Kidney epithelial cell (primary cell): Measurements from ENCODE around the gene GARNL3. TPM values are rescaled to one million over a fixed set of nuclear protein-coding genes. Genes with fewer than 3 reads are reported as not detected.

Source experiments
- DNase-seq: peaks from one replicate; pipeline ENCODE4 v3.0.0-alpha.2; 2010; ENCODE audit warnings: low read depth
- H3K27me3 ChIP-seq: 2 replicates; pipeline ENCODE4 v1.6.0; 2011; ENCODE audit warnings: low read length; ENCODE audit not compliant: control insufficient read depth, insufficient read depth
- H3K36me3 ChIP-seq: 2 replicates; pipeline ENCODE4 v1.5.1; 2011; ENCODE audit warnings: low read length; ENCODE audit not compliant: control insufficient read depth, insufficient read depth
- H3K4me3 ChIP-seq: 2 replicates; pipeline ENCODE4 v1.5.1; 2011; ENCODE audit warnings: low read depth, mild to moderate bottlenecking, control low read depth, low read length
- total RNA-seq: library from RNA; depleted of rRNA; stranded (reverse); fragments of >200 nt; gene quantifications from 2 replicates; pipeline ENCODE4 v1.2.3, GENCODE V29; 2015
- TF ChIP-seq, protein P1 (sequence below): IDR thresholded peaks from 2 replicates; pipeline ENCODE4 v1.5.1; 2011; ENCODE audit warnings: mild to moderate bottlenecking, moderate library complexity, low read length, control low read depth, inconsistent platforms; ENCODE audit not compliant: insufficient read depth, poor library complexity, severe bottlenecking

GARNL3 gene
- total RNA-seq, 1 donor from 2014 or later: 5.3 TPM

DNA sequence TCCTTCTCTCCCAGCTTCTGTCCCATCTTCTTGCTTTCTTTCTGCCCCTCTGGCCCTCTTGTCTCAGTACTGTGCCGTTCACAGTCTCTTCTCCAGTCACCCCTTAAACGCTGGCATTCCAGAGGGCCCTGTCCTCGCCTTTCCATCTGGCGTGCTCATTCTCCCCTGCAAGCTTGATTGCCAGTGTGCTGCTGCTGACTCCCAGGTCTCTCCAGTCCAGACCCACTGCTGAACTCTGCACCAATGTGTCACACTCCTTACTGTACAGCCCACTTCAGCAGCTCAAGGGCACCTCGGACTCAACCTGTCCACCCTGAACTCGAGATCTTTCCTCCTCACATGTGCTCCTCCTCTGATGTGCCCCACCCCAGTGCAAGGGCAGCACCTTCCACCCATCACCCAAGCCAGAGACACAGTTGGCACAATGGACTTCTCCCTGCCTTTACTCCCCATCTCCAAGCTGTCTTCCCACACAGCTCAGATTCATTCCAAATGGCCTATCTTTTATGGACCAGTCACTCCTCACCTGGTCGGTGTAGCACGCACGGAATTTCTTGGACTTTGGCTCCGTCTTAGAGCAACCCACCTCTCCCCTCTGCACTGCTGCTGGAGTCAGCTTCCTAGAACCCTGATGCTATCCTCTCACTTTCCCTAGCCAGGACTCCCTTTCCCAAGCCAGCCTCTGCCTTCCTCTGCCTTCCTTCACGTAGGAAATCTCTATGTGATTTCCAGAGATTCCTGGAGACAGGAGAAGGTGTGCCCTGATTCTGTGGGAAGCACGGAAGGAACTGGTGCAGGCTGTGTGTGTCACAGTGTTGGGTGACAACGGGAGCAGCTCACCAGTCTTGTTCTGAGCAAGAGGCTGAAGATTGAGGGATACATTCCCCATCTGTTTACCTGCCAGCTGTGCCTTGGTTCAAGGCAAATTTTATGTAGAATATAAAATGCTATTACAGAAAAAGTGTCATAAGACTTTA, 106.4 kb downstream of the GARNL3 start:
- TF ChIP-seq, protein P1, sequence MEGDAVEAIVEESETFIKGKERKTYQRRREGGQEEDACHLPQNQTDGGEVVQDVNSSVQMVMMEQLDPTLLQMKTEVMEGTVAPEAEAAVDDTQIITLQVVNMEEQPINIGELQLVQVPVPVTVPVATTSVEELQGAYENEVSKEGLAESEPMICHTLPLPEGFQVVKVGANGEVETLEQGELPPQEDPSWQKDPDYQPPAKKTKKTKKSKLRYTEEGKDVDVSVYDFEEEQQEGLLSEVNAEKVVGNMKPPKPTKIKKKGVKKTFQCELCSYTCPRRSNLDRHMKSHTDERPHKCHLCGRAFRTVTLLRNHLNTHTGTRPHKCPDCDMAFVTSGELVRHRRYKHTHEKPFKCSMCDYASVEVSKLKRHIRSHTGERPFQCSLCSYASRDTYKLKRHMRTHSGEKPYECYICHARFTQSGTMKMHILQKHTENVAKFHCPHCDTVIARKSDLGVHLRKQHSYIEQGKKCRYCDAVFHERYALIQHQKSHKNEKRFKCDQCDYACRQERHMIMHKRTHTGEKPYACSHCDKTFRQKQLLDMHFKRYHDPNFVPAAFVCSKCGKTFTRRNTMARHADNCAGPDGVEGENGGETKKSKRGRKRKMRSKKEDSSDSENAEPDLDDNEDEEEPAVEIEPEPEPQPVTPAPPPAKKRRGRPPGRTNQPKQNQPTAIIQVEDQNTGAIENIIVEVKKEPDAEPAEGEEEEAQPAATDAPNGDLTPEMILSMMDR: no peak
- H3K4me3 ChIP-seq: no peak overlapping the region
- H3K27me3 ChIP-seq: no peaks in the 10 kb centered on the region
- no peak for DNase-seq
- H3K36me3 ChIP-seq: no peaks in the 10 kb centered on the region

DNA sequence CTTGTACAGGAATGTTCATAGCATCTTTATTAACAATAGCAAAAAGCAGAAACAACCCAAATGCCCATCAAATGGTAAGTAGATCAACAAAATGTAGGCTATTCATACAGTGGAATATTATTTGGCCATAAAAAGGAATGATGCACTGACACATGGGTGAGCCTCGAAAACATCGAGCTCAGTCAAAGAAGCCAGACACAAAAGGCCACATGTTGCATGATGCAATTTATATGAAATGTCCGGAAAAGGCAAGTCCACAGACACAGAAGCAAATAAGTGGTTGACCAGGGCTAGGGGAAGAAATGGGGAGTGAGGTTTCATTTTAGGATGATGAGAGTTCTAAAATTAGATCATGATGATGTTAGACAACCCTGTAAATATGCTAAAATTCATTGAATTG, 115.9 kb downstream of the GARNL3 start:
- TF ChIP-seq, protein P1: no peak

DNA sequence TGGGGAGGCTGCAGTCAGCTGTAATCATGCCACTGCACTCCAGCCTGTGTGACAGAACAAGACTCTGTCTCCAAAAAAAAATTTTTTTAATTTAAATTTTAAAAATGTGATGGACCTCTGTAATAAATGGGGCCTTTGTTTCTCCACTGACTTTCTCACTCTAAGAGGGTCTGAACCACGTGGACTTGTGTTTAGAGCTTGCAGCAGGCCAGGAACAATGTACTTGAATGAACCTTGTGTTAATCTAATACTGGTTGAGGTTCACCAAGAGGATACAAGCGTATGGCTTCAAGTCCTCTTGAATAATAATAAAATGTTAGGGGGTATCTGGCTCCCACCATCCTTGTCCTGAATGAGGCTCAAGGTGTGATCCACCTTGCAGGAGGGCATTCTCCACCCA, 118.0 kb downstream of the GARNL3 start:
- TF ChIP-seq, protein P1: no peak
- DNase-seq: no peak
- Histone ChIP-seq H3K27me3 (no peaks in the 10 kb centered on the region), H3K36me3 (no peaks in the 10 kb centered on the region), H3K4me3 (no peak overlapping the region)

More for the DNA sequence above, 115.9 kb downstream of the GARNL3 start:
- DNase-seq: no peak
- Histone ChIP-seq H3K4me3 (no peak overlapping the region), H3K36me3 (no peaks in the 10 kb centered on the region), H3K27me3 (no peaks in the 10 kb centered on the region)

DNA sequence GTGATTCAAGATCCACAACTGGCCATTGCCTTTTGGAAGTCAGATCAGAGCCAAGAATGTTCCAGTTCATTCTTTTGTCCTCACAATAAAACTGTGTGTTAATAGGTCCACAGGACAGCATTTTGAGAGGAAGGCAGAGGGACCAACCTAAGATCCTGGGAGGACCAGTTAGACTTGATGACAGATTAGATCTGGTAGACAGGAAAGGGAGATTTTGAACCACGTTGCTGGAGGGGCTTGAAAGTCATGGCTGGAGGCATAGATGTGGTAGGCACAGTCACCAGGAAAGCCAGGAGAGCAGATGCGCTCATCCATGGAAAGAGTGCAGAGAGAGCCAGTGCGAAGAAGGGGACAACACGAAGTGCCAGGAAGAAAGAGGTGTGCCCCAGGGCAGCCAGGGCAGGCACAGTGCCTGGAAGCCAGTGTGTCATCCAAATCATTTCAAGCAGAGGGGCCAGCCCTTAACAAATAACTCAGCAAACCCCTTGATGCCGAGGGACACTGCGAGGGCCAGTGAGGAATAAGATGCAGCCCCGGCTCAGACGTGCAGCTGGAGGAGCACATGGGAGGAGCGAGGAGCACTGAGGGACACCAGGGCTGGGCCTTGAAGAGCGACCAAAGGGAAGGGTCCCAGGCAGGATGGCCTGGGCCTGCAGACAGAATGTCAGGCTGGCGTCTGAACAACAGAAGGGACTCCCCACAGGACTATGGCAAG, 119.6 kb downstream of the GARNL3 start:
- TF ChIP-seq, protein P1: no peak
- no peak for DNase-seq

DNA sequence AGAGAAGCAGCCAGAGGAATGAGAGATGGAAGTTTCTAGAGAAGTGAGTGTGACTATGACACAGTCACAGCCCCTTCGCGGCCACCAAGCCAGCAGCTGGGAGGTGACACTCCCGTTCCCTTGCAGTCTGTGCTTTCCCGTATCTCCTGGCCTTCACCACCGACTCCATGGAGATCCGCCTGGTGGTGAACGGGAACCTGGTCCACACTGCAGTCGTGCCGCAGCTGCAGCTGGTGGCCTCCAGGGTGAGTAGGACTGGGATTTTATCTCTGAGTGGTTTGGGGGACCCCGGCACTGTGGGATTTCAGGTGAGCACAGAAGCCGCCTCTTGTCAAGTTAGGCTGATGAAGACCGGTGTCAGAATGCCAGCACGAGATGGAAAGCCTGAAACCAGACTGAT, 120.3 kb downstream of the GARNL3 start:
- no peaks in the 10 kb centered on the region for H3K27me3 ChIP-seq
- TF ChIP-seq, protein P1: no peak

More for the DNA sequence above, 119.6 kb downstream of the GARNL3 start:
- no peaks in the 10 kb centered on the region for H3K27me3 ChIP-seq
- H3K36me3 ChIP-seq: no peaks in the 10 kb centered on the region
- H3K4me3 ChIP-seq: no peak overlapping the region

More for the DNA sequence above, 120.3 kb downstream of the GARNL3 start:
- Histone ChIP-seq H3K4me3 (no peak overlapping the region), H3K36me3 (no peaks in the 10 kb centered on the region)
- no peak for DNase-seq
